Upper lobe of right lung (tissue), 1 donor: Measurements from ENCODE around the gene TAPT1. TPM values are rescaled to one million over a fixed set of nuclear protein-coding genes. Genes with fewer than 3 reads are reported as not detected.

Source experiments
- ATAC-seq: fragments of 200-7000 bp; cut with Tn5 transposase; one replicate; pipeline ENCODE4 v1.9.1; 2020; ENCODE audit warnings: mild to moderate bottlenecking, moderate library complexity
- DNase-seq: peaks from one replicate; pipeline ENCODE4 v3.0.0-alpha.2; 2020
- H3K27ac ChIP-seq: fragments of 200-600 bp; one replicate; pipeline ENCODE4 v1.8.0; 2022
- H3K27me3 ChIP-seq: fragments of 200-600 bp; one replicate; pipeline ENCODE4 v1.8.0; 2022; ENCODE audit warnings: mild to moderate bottlenecking
- H3K36me3 ChIP-seq: fragments of 200-600 bp; one replicate; pipeline ENCODE4 v1.8.0; 2022
- H3K4me1 ChIP-seq: fragments of 200-600 bp; one replicate; pipeline ENCODE4 v1.8.0; 2022
- H3K4me3 ChIP-seq: fragments of 200-600 bp; one replicate; pipeline ENCODE4 v1.8.0; 2022; ENCODE audit warnings: mild to moderate bottlenecking
- H3K9me3 ChIP-seq: fragments of 200-600 bp; one replicate; pipeline ENCODE4 v1.8.0; 2022
- CTCF ChIP-seq: fragments of 200-600 bp; IDR thresholded peaks from one replicate; pipeline ENCODE4 v1.8.0; 2022; ENCODE audit warnings: antibody characterized with exemption
- intact Hi-C: fragments of 100-400 bp; cut with DNase I; formaldehyde crosslinking; loops from one replicate; pipeline ENCODE4 v1.11.0; 2022
- total RNA-seq: library from RNA; stranded (reverse); fragmentation: NEBNext Ultra II Directional; extraction: Animal tissue kit (Norgen Biotek cat#: 25700); gene quantifications from one replicate; pipeline ENCODE4 v1.2.1, GENCODE V29; 2021
- donor health status: DM: no; HTN: yes; CAD: no; lungs with severe emphysema.

The TAPT1 gene
- total RNA-seq, 1 donor from 2014 or later, result 66.5 TPM

DNA sequence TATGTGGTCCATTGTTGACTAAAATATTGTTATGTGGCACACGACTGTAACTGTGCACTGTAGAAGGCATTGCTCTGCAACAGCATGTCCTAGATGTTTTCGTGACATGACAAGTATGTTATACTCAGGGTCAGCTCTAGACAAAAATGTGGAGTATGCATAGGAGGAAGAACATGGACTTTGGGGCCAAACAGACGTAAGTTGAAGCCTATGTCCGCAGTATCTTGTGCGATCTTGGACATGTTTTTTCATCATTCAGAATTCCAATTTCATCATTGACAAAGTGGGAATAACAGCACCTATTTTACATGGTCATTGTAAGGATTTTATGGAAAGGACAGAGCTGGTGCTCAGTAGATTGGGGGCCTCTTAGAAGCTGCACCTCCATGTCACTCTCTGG, 114.7 kb downstream of the TAPT1 start:
- Histone ChIP-seq H3K4me1 (no peaks in the 10 kb centered on the region), H3K27me3 (no peaks in the 10 kb centered on the region), H3K4me3 (no peak overlapping the region), H3K27ac (no peak overlapping the region), H3K36me3 (no peaks in the 10 kb centered on the region), H3K9me3 (no peaks in the 10 kb centered on the region)
- no peak for TF ChIP-seq CTCF
- no peak for DNase-seq
- intact Hi-C loops, result no loop called here
- ATAC-seq, result no peak

- H3K9me3 ChIP-seq, result no peaks in the 10 kb centered on the region
- no peaks in the 10 kb centered on the region for H3K36me3 ChIP-seq
- H3K4me3 ChIP-seq, result no peak overlapping the region
- H3K27me3 ChIP-seq, result no peaks in the 10 kb centered on the region
- H3K27ac ChIP-seq, result no peak overlapping the region
- no peaks in the 10 kb centered on the region for H3K4me1 ChIP-seq
- intact Hi-C loops, result no loop called here
- ATAC-seq, result no peak
- TF ChIP-seq CTCF, result no peak
- no peak for DNase-seq
Measured at GRCh38 chr4:16110661-16111290, 115.5 kb downstream of the TAPT1 start.

Other genes starting within 250 kb of the TAPT1 start
- gene PROM1, start 142.4 kb downstream of the TAPT1 start, total RNA-seq, result 0.93 TPM